Natural killer cell (primary cell): ENCODE data around the gene HSPA4. TPM values are rescaled to one million over a fixed set of nuclear protein-coding genes. Genes with fewer than 3 reads are reported as not detected.

ENCODE experiments used
- ATAC-seq, 3 donors: fragments of 150-1000 bp in 2 of 3; fragments of 200-7000 bp in 1 of 3; cut with Tn5 transposase; 1 replicate in 1 of 3; 2 replicates in 2 of 3; pipeline ENCODE4 v1.10.0; 2021; ENCODE audit warnings: mild to moderate bottlenecking in 2 of 3, moderate library complexity in 2 of 3
- DNase-seq, 2 donors: peaks; one replicate each; pipeline versions ENCODE4 v3.0.0 to v3.0.0-alpha.2; 2013 to 2021; ENCODE audit warnings: mixed read lengths in 1 of 2
- H3K27ac ChIP-seq: one replicate; pipeline ENCODE4 v1.5.1; 2013; ENCODE audit warnings: mild to moderate bottlenecking, low read length
- H3K27me3 ChIP-seq: one replicate; pipeline ENCODE4 v1.6.1; 2013; ENCODE audit warnings: low read length; ENCODE audit not compliant: control insufficient read depth, insufficient read depth
- H3K36me3 ChIP-seq: one replicate; pipeline ENCODE4 v1.6.1; 2013; ENCODE audit warnings: low read length; ENCODE audit not compliant: control insufficient read depth, insufficient read depth
- H3K4me1 ChIP-seq: one replicate; pipeline ENCODE4 v1.6.1; 2013; ENCODE audit warnings: low read length; ENCODE audit not compliant: control insufficient read depth, insufficient read depth
- H3K4me3 ChIP-seq: one replicate; pipeline ENCODE4 v1.5.1; 2013; ENCODE audit warnings: low read length
- H3K9me3 ChIP-seq: one replicate; pipeline ENCODE4 v1.6.1; 2013; ENCODE audit warnings: low read length; ENCODE audit not compliant: control insufficient read depth, insufficient read depth
- H3K27ac Mint-ChIP-seq, 2 donors: one replicate each; pipeline ENCODE4 v1.8.0; 2022; ENCODE audit warnings: mild to moderate bottlenecking in 2 of 2, mixed read lengths in 2 of 2, moderate library complexity in 1 of 2
- H3K27me3 Mint-ChIP-seq, 2 donors: one replicate each; pipeline ENCODE4 v1.8.0; 2022; ENCODE audit warnings: low read depth in 2 of 2, mixed read lengths in 2 of 2
- H3K36me3 Mint-ChIP-seq: one replicate; pipeline ENCODE4 v1.8.0; 2022; ENCODE audit warnings: mixed read lengths
- H3K4me1 Mint-ChIP-seq, 2 donors: one replicate each; pipeline ENCODE4 v1.8.0; 2022; ENCODE audit warnings: mixed read lengths in 2 of 2
- H3K4me3 Mint-ChIP-seq: one replicate; pipeline ENCODE4 v1.8.0; 2022; ENCODE audit warnings: mild to moderate bottlenecking, moderate library complexity, mixed read lengths
- H3K9me3 Mint-ChIP-seq, 2 donors: one replicate each; pipeline ENCODE4 v1.8.0; 2022; ENCODE audit warnings: mixed read lengths in 2 of 2
- WGBS: methylation state at CpG from one replicate; pipeline ENCODE4 v1.1.7; 2013; ENCODE audit warnings: missing lambda C conversion rate; ENCODE audit not compliant: insufficient coverage; 5-methylcytosine and 5-hydroxymethylcytosine counted together
- intact Hi-C: fragments of 100-400 bp; cut with micrococcal nuclease; formaldehyde crosslinking; loops from one replicate; pipeline ENCODE4 v1.14.2; 2022
- total RNA-seq, 4 donors: library from RNA; stranded (reverse); fragments of 120-200 nt in 1 of 4; gene quantifications; one replicate each; pipeline versions ENCODE4 v1.2.3 to v1.2.4, GENCODE V29; 2013 to 2022
- TF ChIP-seq, protein P1 (sequence below): fragments of 200-600 bp; IDR thresholded peaks from one replicate; pipeline ENCODE4 v1.8.0; 2022; ENCODE audit warnings: antibody characterized with exemption

HSPA4 gene
- total RNA-seq, 3 donors from 2014 or later (not counting 1 experiment from before 2014, with no cell fraction given): 38.3 to 58.6 (median 43.0) TPM

DNA sequence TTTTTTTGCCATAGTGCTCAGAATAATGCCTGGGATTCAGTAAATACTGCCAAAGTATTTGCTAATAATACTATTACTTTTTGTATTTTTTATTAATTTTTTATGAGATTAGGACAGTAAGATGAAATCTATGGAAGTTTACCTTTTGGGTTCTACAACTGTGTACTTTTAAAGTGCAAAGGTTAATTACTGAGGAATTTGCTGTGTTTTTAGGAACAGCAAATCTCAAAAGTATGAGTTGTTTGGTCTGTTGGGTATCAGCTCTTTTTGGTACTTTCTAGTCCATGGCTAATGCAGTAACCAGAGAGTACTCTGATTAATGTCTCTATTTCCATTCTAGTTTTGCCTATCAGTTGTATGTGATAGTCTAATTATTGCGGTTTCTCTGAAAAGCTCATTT is 5.1 kb downstream of the HSPA4 start:
- 100% methylated on average over 1 of the region's 1 CpG for WGBS
- no peak for ATAC-seq
- Histone ChIP-seq H3K4me1 (peaks cover 22% of the 10 kb centered on the region), H3K27ac (no peak overlapping the region), H3K36me3 (no peaks in the 10 kb centered on the region), H3K4me3 (no peak overlapping the region), H3K9me3 (no peaks in the 10 kb centered on the region), H3K27me3 (no peaks in the 10 kb centered on the region)
- H3K27me3 Mint-ChIP-seq: no peaks in the 10 kb centered on the region
- H3K4me3 Mint-ChIP-seq: no peak overlapping the region
- intact Hi-C loops: no loop called here
- DNase-seq: no peak
- H3K27ac Mint-ChIP-seq: no peak overlapping the region
- no peaks in the 10 kb centered on the region for H3K9me3 Mint-ChIP-seq
- TF ChIP-seq, protein P1, sequence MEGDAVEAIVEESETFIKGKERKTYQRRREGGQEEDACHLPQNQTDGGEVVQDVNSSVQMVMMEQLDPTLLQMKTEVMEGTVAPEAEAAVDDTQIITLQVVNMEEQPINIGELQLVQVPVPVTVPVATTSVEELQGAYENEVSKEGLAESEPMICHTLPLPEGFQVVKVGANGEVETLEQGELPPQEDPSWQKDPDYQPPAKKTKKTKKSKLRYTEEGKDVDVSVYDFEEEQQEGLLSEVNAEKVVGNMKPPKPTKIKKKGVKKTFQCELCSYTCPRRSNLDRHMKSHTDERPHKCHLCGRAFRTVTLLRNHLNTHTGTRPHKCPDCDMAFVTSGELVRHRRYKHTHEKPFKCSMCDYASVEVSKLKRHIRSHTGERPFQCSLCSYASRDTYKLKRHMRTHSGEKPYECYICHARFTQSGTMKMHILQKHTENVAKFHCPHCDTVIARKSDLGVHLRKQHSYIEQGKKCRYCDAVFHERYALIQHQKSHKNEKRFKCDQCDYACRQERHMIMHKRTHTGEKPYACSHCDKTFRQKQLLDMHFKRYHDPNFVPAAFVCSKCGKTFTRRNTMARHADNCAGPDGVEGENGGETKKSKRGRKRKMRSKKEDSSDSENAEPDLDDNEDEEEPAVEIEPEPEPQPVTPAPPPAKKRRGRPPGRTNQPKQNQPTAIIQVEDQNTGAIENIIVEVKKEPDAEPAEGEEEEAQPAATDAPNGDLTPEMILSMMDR: no peak
- H3K4me1 Mint-ChIP-seq: peaks cover 26 to 40% of the 10 kb centered on the region in 2 donors
- H3K36me3 Mint-ChIP-seq: no peaks in the 10 kb centered on the region

DNA sequence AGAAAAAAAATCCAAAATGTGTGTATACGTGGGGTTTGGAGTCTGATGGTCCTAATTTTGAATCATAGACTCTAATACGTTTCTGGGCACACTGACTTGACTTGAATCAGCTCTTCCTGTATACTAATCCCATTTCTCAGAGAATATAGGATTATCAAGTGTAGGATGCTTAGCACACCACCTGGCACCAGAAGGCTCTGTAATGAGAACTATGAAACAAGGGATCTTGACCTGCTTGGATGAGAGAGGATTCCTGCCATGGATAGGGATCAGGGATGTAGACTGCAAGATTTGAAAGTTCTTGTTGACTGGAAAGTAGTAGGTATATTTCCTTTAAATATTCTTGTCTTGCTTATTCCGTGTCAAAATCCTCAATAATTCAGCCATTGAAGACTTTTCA is 7.8 kb downstream of the HSPA4 start:
- intact Hi-C loops: no loop called here
- H3K4me1 ChIP-seq: peaks cover 10% of the 10 kb centered on the region
- 90% methylated on average over 2 of the region's 3 CpGs for WGBS
- H3K9me3 ChIP-seq: no peaks in the 10 kb centered on the region
- ATAC-seq (no peak), DNase-seq (no peak)
- Mint-ChIP-seq H3K4me1 (peaks cover 29 to 42% of the 10 kb centered on the region in 2 donors), H3K27me3 (no peaks in the 10 kb centered on the region), H3K27ac (no peak overlapping the region), H3K4me3 (no peak overlapping the region), H3K36me3 (no peaks in the 10 kb centered on the region), H3K9me3 (no peaks in the 10 kb centered on the region)
- H3K27ac ChIP-seq: no peak overlapping the region
- H3K27me3 ChIP-seq: no peaks in the 10 kb centered on the region
- TF ChIP-seq, protein P1: no peak
- H3K36me3 ChIP-seq: no peaks in the 10 kb centered on the region
- H3K4me3 ChIP-seq: no peak overlapping the region

DNA sequence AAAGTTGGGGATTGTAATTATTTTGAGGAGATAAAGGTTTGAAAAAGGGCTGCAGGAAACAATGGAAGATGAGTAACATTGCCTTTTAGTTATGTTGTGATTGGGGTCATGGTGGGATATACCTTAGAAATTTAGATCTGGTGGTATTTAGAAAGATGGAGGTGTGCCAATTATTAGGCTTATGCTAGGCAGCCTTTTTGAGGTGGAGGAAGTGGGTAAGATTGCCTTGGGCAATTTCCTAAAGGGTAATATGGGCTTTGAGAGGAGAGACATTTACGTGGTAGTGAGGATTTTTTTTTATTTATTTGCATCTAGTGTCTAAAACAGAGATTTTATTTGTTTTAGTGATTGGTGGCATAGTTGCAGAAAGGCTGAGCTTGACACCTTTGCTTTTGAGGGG is 10.5 kb downstream of the HSPA4 start:
- no peak for DNase-seq
- peaks cover 31 to 34% of the 10 kb centered on the region in 2 donors for H3K4me1 Mint-ChIP-seq
- no peaks in the 10 kb centered on the region for H3K27me3 Mint-ChIP-seq
- Histone ChIP-seq H3K36me3 (peaks cover 12% of the 10 kb centered on the region), H3K27me3 (no peaks in the 10 kb centered on the region), H3K9me3 (no peaks in the 10 kb centered on the region), H3K4me3 (no peak overlapping the region), H3K4me1 (peaks cover 10% of the 10 kb centered on the region), H3K27ac (no peak overlapping the region)
- TF ChIP-seq, protein P1: no peak
- H3K36me3 Mint-ChIP-seq: no peaks in the 10 kb centered on the region
- H3K4me3 Mint-ChIP-seq: no peak overlapping the region
- intact Hi-C loops: no loop called here
- ATAC-seq: no peak
- 47% methylated on average over 1 of the region's 1 CpG for WGBS
- no peaks in the 10 kb centered on the region for H3K9me3 Mint-ChIP-seq
- H3K27ac Mint-ChIP-seq: peak overlapping the region; percentile 10 to 61

DNA sequence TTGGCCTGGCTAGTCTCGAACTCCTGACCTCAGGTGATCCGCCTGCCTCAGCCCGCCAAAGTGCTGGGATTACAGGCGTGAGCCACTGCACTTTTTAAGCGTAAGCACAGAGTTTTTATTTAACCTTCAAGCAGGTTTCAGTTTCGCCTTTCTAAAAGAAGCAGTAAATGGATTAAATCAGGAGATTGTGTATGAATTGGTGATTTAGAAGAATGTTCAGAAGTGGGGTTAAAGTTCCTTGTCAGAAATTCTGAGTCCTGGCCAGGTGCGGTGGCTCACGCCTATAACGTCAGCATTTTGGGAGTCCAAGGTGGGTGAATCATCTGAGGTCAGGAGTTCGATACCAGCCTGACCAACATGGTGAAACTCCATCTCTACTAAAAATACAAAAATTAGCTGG is 12.2 kb downstream of the HSPA4 start:
- H3K27me3 ChIP-seq: no peaks in the 10 kb centered on the region
- no peaks in the 10 kb centered on the region for H3K9me3 ChIP-seq
- no peak overlapping the region for H3K4me3 Mint-ChIP-seq
- H3K9me3 Mint-ChIP-seq: no peaks in the 10 kb centered on the region
- no peak overlapping the region for H3K27ac ChIP-seq
- DNase-seq (no peak), ATAC-seq (no peak)
- H3K4me1 Mint-ChIP-seq: peaks cover 33 to 40% of the 10 kb centered on the region in 2 donors
- TF ChIP-seq, protein P1: no peak
- no peak overlapping the region for H3K4me3 ChIP-seq
- no peaks in the 10 kb centered on the region for H3K27me3 Mint-ChIP-seq
- 84% methylated on average over 10 of the region's 10 CpGs for WGBS
- intact Hi-C loops: no loop called here
- H3K36me3 ChIP-seq: peaks cover 21% of the 10 kb centered on the region
- peaks cover 4% of the 10 kb centered on the region for H3K4me1 ChIP-seq
- peak overlapping the region in 1 of 2 donors; percentile 28 for H3K27ac Mint-ChIP-seq
- H3K36me3 Mint-ChIP-seq: no peaks in the 10 kb centered on the region
